ENCODE results near the gene DNPEP. TPM values are rescaled to one million over a fixed set of nuclear protein-coding genes. Genes with fewer than 3 reads are reported as not detected.

Gene DNPEP
- total and polyA plus RNA-seq, 2 experiments from 2014 or later = 49.2 to 67.9 TPM

- Histone ChIP-seq H3K4me1 (ENCODE audit: insufficient read depth) (no peaks in the 10 kb centered on the region), H3K27me3 (ENCODE audit: insufficient read depth) (no peaks in the 10 kb centered on the region), H3K36me3 (ENCODE audit: insufficient read depth) (0 out of 2 replicates have a peak, but pooled peaks cover 4% of the 10 kb centered on the region), H3K27ac (ENCODE audit: low read depth) (no peak overlapping the region), H3K4me3 (no peak overlapping the region), H3F3A (replicated peaks; ENCODE audit: low read depth) (peaks cover 7% of the 10 kb centered on the region; the same call in 1 of the 2 replicates), H2AFZ (no peak overlapping the region), H3K79me2 (replicated peaks; ENCODE audit: insufficient read depth) (no peaks in the 10 kb centered on the region), H4K20me1 (replicated peaks; ENCODE audit: insufficient read depth) (no peaks in the 10 kb centered on the region), H3K4me2 (no peak overlapping the region), H3K9me2 (ENCODE audit: insufficient read depth) (no peaks in the 10 kb centered on the region)
- peaks cover 4% of the 10 kb centered on the region for H3K27me3 Mint-ChIP-seq (ENCODE audit: insufficient read depth, low read depth, poor library complexity)
- ATAC-seq = peak; percentile 10
- peak; percentile 55 for DNase-seq (ENCODE audit: low spot score)
- no peak overlapping the region for H3K27ac Mint-ChIP-seq
- H3K4me3 Mint-ChIP-seq = no peak overlapping the region
- H3K4me1 Mint-ChIP-seq = peaks cover 7% of the 10 kb centered on the region
- H3K9me3 Mint-ChIP-seq = no peaks in the 10 kb centered on the region
- TF ChIP-seq CTCF (conservative IDR thresholded peaks at IDR 0.05; ENCODE audit: low read depth in 2 of 2) = peak; percentile 35 to 62; a peak in 3 of 4 replicates
- TF ChIP-seq EZH2 (IDR thresholded peaks at IDR 0.05; ENCODE audit: low read depth, unreplicated experiment) = no peak
- no peak for TF ChIP-seq ZNF331 (CRISPR knock-in tag; IDR thresholded peaks at IDR 0.05; ENCODE audit: low read depth)
- peaks cover 48% of the 10 kb centered on the region for H3K36me3 Mint-ChIP-seq (ENCODE audit: low read depth)
These were observed 3.5 kb downstream of the DNPEP start for GRCh38 chr2:219384083-219384713.

DNA sequence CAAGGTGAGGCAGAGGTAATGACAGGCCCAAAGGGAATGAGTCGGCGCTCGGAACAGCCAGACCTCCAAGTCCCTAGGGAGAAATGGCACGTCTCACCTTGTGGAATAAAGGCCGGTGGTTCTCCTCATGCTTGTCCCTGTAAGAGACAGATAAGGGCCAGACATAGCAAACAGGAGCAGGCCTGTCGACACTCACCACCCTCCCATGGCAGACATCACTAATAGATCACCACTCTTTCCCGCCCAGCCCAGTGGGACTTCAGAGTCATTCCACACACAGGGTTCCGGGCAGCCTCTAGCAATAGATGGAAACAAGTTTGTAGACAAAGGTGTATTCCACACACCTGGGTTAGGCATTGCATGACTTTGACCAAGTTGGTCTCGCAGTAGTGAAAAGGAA lies 6.3 kb downstream of the DNPEP start:
- no peaks in the 10 kb centered on the region for H3K79me2 ChIP-seq (replicated peaks; ENCODE audit: insufficient read depth)
- H3K27me3 ChIP-seq (ENCODE audit: insufficient read depth) = no peaks in the 10 kb centered on the region
- TF ChIP-seq, protein P1, sequence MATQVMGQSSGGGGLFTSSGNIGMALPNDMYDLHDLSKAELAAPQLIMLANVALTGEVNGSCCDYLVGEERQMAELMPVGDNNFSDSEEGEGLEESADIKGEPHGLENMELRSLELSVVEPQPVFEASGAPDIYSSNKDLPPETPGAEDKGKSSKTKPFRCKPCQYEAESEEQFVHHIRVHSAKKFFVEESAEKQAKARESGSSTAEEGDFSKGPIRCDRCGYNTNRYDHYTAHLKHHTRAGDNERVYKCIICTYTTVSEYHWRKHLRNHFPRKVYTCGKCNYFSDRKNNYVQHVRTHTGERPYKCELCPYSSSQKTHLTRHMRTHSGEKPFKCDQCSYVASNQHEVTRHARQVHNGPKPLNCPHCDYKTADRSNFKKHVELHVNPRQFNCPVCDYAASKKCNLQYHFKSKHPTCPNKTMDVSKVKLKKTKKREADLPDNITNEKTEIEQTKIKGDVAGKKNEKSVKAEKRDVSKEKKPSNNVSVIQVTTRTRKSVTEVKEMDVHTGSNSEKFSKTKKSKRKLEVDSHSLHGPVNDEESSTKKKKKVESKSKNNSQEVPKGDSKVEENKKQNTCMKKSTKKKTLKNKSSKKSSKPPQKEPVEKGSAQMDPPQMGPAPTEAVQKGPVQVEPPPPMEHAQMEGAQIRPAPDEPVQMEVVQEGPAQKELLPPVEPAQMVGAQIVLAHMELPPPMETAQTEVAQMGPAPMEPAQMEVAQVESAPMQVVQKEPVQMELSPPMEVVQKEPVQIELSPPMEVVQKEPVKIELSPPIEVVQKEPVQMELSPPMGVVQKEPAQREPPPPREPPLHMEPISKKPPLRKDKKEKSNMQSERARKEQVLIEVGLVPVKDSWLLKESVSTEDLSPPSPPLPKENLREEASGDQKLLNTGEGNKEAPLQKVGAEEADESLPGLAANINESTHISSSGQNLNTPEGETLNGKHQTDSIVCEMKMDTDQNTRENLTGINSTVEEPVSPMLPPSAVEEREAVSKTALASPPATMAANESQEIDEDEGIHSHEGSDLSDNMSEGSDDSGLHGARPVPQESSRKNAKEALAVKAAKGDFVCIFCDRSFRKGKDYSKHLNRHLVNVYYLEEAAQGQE (IDR thresholded peaks at IDR 0.05; ENCODE audit: unreplicated experiment) = no peak
- H3K4me1 Mint-ChIP-seq = peaks cover 2% of the 10 kb centered on the region; the same call in 2 of the 3 replicates
- no peak overlapping the region for H3K27ac ChIP-seq (ENCODE audit: low read depth)
- ATAC-seq (no peak), DNase-seq (ENCODE audit: low spot score) (no peak)
- 0 out of 2 replicates have a peak, but pooled peaks cover 4% of the 10 kb centered on the region for H3K36me3 ChIP-seq (ENCODE audit: insufficient read depth)
- H3F3A ChIP-seq (replicated peaks; ENCODE audit: low read depth) = 0 out of 2 replicates have a peak, but pooled peaks cover 2% of the 10 kb centered on the region
- H3K9me2 ChIP-seq (ENCODE audit: insufficient read depth) = no peaks in the 10 kb centered on the region
- H3K4me1 ChIP-seq (ENCODE audit: insufficient read depth) = no peaks in the 10 kb centered on the region
- no peak overlapping the region for H3K4me3 Mint-ChIP-seq
- H2AFZ ChIP-seq = no peak overlapping the region
- no peak overlapping the region for H3K4me2 ChIP-seq
- H3K27ac Mint-ChIP-seq = no peak overlapping the region
- H3K27me3 Mint-ChIP-seq (ENCODE audit: insufficient read depth, low read depth, poor library complexity) = peaks cover 2% of the 10 kb centered on the region
- H3K36me3 Mint-ChIP-seq (ENCODE audit: low read depth) = peaks cover 46% of the 10 kb centered on the region
- no peaks in the 10 kb centered on the region for H4K20me1 ChIP-seq (replicated peaks; ENCODE audit: insufficient read depth)
- no peaks in the 10 kb centered on the region for H3K9me3 Mint-ChIP-seq
- H3K4me3 ChIP-seq = no peak overlapping the region
